Gastroesophageal sphincter (tissue), 3 donors: ENCODE results near the gene INTS14.

Experiments used
- CTCF ChIP-seq, 4 experiments: fragments of 200-600 bp in 2 of 4; fragments of 450-650 bp in 2 of 4; sonication (generic) in 1 of 4; IDR thresholded peaks; one replicate each; pipeline ENCODE4 v1.5.1; 2017 to 2019; ENCODE audit warnings: antibody characterized with exemption in 4 of 4, mild to moderate bottlenecking in 2 of 4, moderate library complexity in 2 of 4
- POLR2AphosphoS5 ChIP-seq: sonication (generic); formaldehyde crosslinking; IDR thresholded peaks from one replicate; pipeline ENCODE4 v1.6.1; 2017; ENCODE audit warnings: antibody characterized with exemption

GRCh38 chr15:65569728-65570127, 41.2 kb downstream of the INTS14 start:
- TF ChIP-seq CTCF (IDR thresholded peaks at IDR 0.05) = no peak
- no peak for TF ChIP-seq POLR2AphosphoS5
